HEK293 (cell line): ENCODE data around the gene HK3.

Experiments
- AEBP2 ChIP-seq: fragments of 450-650 bp; formaldehyde crosslinking; IDR thresholded peaks from 2 replicates; pipeline ENCODE4 v1.5.1; 2016; ENCODE audit warnings: missing biosample characterization, missing genetic modification characterization, borderline replicate concordance
- CTCF ChIP-seq: fragments of 450-650 bp; formaldehyde crosslinking; IDR thresholded peaks from 2 replicates; pipeline ENCODE4 v1.5.1; 2016; ENCODE audit warnings: missing biosample characterization, missing genetic modification characterization
- KLF16 ChIP-seq: fragments of 450-650 bp; formaldehyde crosslinking; IDR thresholded peaks from 2 replicates; pipeline ENCODE4 v1.5.1; 2017; ENCODE audit warnings: missing biosample characterization, missing genetic modification characterization
- YY1 ChIP-seq: fragments of 450-650 bp; formaldehyde crosslinking; IDR thresholded peaks from 2 replicates; pipeline ENCODE4 v1.5.1; 2018; ENCODE audit warnings: missing biosample characterization, missing genetic modification characterization
- ZBTB7A ChIP-seq: fragments of 450-650 bp; formaldehyde crosslinking; IDR thresholded peaks from 2 replicates; pipeline ENCODE4 v1.5.1; 2016; ENCODE audit warnings: low read depth, missing biosample characterization, missing genetic modification characterization
- ZBTB8A ChIP-seq: fragments of 450-650 bp; formaldehyde crosslinking; IDR thresholded peaks from 2 replicates; pipeline ENCODE4 v1.5.1; 2016; ENCODE audit warnings: missing biosample characterization, missing genetic modification characterization
- ZNF133 ChIP-seq: fragments of 450-650 bp; formaldehyde crosslinking; IDR thresholded peaks from 2 replicates; pipeline ENCODE4 v1.5.1; 2016; ENCODE audit warnings: missing biosample characterization, missing genetic modification characterization
- ZNF2 ChIP-seq: fragments of 450-650 bp; formaldehyde crosslinking; IDR thresholded peaks from 2 replicates; pipeline ENCODE4 v1.5.1; 2016; ENCODE audit warnings: missing biosample characterization, missing genetic modification characterization
- ZNF24 ChIP-seq: fragments of 450-650 bp; formaldehyde crosslinking; IDR thresholded peaks from 2 replicates; pipeline ENCODE4 v1.5.1; 2016; ENCODE audit warnings: missing biosample characterization, missing genetic modification characterization
- ZNF544 ChIP-seq: fragments of 450-650 bp; formaldehyde crosslinking; IDR thresholded peaks from 2 replicates; pipeline ENCODE4 v1.5.0; 2017; ENCODE audit warnings: missing biosample characterization, missing genetic modification characterization

GRCh38 chr5:176861276-176861675 is 37.9 kb downstream of the HK3 start:
- TF ChIP-seq ZNF133 (tag by site-specific recombination) (no peak), ZBTB8A (tag by site-specific recombination) (no peak), ZBTB7A (no peak), ZNF544 (tag by site-specific recombination) (no peak), ZNF24 (tag by site-specific recombination) (no peak), KLF16 (tag by site-specific recombination) (no peak), ZNF2 (no peak), YY1 (no peak), AEBP2 (tag by site-specific recombination) (no peak), CTCF (tag by site-specific recombination) (no peak)
